ENCODE measurements around the gene RAB6B. TPM values are rescaled to one million over a fixed set of nuclear protein-coding genes. Genes with fewer than 3 reads are reported as not detected.

The RAB6B gene
- total RNA-seq, 1 donor from 2014 or later = 21.2 TPM

DNA sequence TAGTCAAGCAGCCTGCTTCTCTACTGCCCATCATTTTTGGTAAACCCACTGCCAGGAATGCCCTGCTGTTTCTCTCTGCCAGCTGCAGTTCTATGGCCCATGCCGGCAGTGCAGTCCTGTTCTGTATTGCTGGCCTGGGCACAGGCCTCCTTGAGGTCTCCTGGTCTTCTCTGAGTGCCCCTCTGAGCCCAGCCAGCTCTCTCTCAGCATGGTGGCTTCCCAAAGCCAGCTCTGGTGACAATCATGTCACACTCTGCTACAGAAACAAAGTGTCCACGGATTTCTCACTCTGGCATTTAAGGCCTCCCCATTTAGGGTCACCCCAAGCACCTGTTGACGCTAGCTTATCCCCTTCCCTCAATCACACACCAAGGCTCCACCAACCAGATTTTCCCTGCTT lies 65.6 kb downstream of the RAB6B start:
- no peak for TF ChIP-seq CTCF (conservative IDR thresholded peaks at IDR 0.05)
- no peak for DNase-seq (ENCODE audit: extremely low spot score, unreplicated experiment)
- no peaks in the 10 kb centered on the region for H3K27me3 Mint-ChIP-seq
- H3K27ac Mint-ChIP-seq = no peak overlapping the region
- no peaks in the 10 kb centered on the region for H3K4me1 Mint-ChIP-seq (ENCODE audit: unreplicated experiment)
- no peak overlapping the region for H3K4me3 Mint-ChIP-seq
- no peaks in the 10 kb centered on the region for H3K9me3 Mint-ChIP-seq
- peaks cover 14% of the 10 kb centered on the region for H3K36me3 Mint-ChIP-seq

- H3K36me3 Mint-ChIP-seq = peaks cover 13% of the 10 kb centered on the region
- no peak for TF ChIP-seq CTCF (conservative IDR thresholded peaks at IDR 0.05)
- no peaks in the 10 kb centered on the region for H3K4me1 Mint-ChIP-seq (ENCODE audit: unreplicated experiment)
- H3K4me3 Mint-ChIP-seq = no peak overlapping the region
- H3K9me3 Mint-ChIP-seq = no peaks in the 10 kb centered on the region
- H3K27me3 Mint-ChIP-seq = no peaks in the 10 kb centered on the region
- DNase-seq (ENCODE audit: extremely low spot score, unreplicated experiment) = no peak
- no peak overlapping the region for H3K27ac Mint-ChIP-seq
These were observed 66.4 kb downstream of the RAB6B start for GRCh38 chr3:133829310-133829707.

- DNase-seq (ENCODE audit: extremely low spot score, unreplicated experiment) = no peak
- Mint-ChIP-seq H3K27me3 (no peaks in the 10 kb centered on the region), H3K9me3 (no peaks in the 10 kb centered on the region), H3K27ac (no peak overlapping the region), H3K4me1 (ENCODE audit: unreplicated experiment) (no peaks in the 10 kb centered on the region), H3K4me3 (no peak overlapping the region), H3K36me3 (peaks cover 18% of the 10 kb centered on the region)
- TF ChIP-seq CTCF (conservative IDR thresholded peaks at IDR 0.05) = no peak
These were observed 66.9 kb downstream of the RAB6B start for GRCh38 chr3:133828576-133829309.

DNA sequence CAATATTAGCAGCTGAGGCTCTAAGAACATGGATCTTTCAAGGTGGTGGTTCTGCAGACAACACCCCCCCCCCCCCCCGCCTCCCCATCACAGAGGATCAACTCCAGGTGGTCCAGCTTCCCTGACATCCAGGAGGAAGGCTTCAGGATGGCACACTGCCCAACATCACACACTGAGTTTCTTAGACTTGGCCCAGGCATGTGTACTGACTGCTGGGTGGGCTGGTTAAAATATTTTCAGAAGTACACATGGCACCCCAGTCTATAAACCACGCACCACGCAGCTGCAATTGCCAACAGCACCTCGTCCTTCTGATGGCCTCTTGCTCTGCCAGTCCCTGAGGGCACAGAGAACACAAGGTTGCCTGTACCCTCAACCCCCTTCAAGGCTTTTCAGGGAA lies 68.0 kb downstream of the RAB6B start:
- Mint-ChIP-seq H3K27ac (no peak overlapping the region), H3K4me3 (no peak overlapping the region), H3K27me3 (no peaks in the 10 kb centered on the region), H3K4me1 (ENCODE audit: unreplicated experiment) (no peaks in the 10 kb centered on the region), H3K9me3 (no peaks in the 10 kb centered on the region), H3K36me3 (peaks cover 25% of the 10 kb centered on the region)
- no peak for TF ChIP-seq CTCF (conservative IDR thresholded peaks at IDR 0.05)
- no peak for DNase-seq (ENCODE audit: extremely low spot score, unreplicated experiment)

DNA sequence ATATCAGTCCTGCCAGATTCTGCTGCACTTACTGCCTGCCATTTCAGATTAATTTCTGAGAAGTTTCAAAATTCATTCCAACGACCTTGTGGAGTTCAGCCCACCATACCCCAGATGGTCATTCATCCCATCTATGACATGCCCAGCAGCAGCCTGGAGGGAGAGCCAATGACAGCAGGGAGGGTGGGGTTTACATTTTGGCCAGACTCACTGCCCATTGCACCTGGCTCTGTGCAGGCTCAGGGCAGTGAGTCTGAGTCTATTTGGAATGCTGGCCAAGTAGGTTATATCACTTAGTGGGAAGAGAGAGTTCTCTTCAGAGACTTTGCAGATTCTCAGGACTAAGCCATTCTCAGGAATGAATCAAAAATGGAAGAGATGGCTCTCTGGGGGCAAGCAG lies 68.5 kb downstream of the RAB6B start:
- no peak overlapping the region for H3K4me3 Mint-ChIP-seq
- H3K4me1 Mint-ChIP-seq (ENCODE audit: unreplicated experiment) = no peaks in the 10 kb centered on the region
- H3K9me3 Mint-ChIP-seq = no peaks in the 10 kb centered on the region
- no peaks in the 10 kb centered on the region for H3K27me3 Mint-ChIP-seq
- peaks cover 28% of the 10 kb centered on the region for H3K36me3 Mint-ChIP-seq
- no peak for TF ChIP-seq CTCF (conservative IDR thresholded peaks at IDR 0.05)
- no peak overlapping the region for H3K27ac Mint-ChIP-seq
- no peak for DNase-seq (ENCODE audit: extremely low spot score, unreplicated experiment)
